HEK293 (cell line): ENCODE data around the gene FAM174A.

Experiments
- CTCF ChIP-seq: fragments of 450-650 bp; formaldehyde crosslinking; IDR thresholded peaks from 2 replicates; pipeline ENCODE4 v1.5.1; 2016; ENCODE audit warnings: missing biosample characterization, missing genetic modification characterization
- ZNF138 ChIP-seq: fragments of 450-650 bp; formaldehyde crosslinking; IDR thresholded peaks from 2 replicates; pipeline ENCODE4 v1.5.1; 2016; ENCODE audit warnings: missing biosample characterization, missing genetic modification characterization, borderline replicate concordance
- ZNF174 ChIP-seq: fragments of 450-650 bp; formaldehyde crosslinking; IDR thresholded peaks from 2 replicates; pipeline ENCODE4 v1.5.0; 2017; ENCODE audit warnings: missing biosample characterization, mild to moderate bottlenecking, missing genetic modification characterization
- ZNF26 ChIP-seq: fragments of 450-650 bp; formaldehyde crosslinking; IDR thresholded peaks from 2 replicates; pipeline ENCODE4 v1.5.1; 2016; ENCODE audit warnings: missing biosample characterization, missing genetic modification characterization
- ZNF274 ChIP-seq, 2 experiments: fragments of 200-500 bp in 1 of 2; fragments of 450-650 bp in 1 of 2; sonication (Bioruptor generic) in 1 of 2; formaldehyde crosslinking in 1 of 2; IDR thresholded peaks; 2 replicates each; pipeline versions ENCODE4 v1.5.1 to v1.6.1; 2014 to 2016; ENCODE audit warnings: borderline replicate concordance in 1 of 2, inconsistent platforms in 1 of 2, low read length in 1 of 2, missing biosample characterization in 1 of 2, missing genetic modification characterization in 1 of 2
- ZNF677 ChIP-seq: fragments of 450-650 bp; IDR thresholded peaks from 2 replicates; pipeline ENCODE4 v1.5.0; 2018; ENCODE audit warnings: missing biosample characterization, mild to moderate bottlenecking, missing genetic modification characterization, moderate library complexity

GRCh38 chr5:100502684-100503083 is 32.5 kb upstream of the FAM174A start:
- TF ChIP-seq ZNF26 (no peak), ZNF677 (tag by site-specific recombination) (no peak), CTCF (no peak), ZNF274 (IDR thresholded peaks at IDR 0.05; ENCODE audit: low read length) (no peak), ZNF274 (tag by site-specific recombination; IDR thresholded peaks at IDR 0.05; ENCODE audit: borderline replicate concordance) (no peak), ZNF138 (tag by site-specific recombination) (no peak), ZNF174 (no peak)
